HCT116 (cell line): ENCODE measurements around the gene NPDC1. TPM values are rescaled to one million over a fixed set of nuclear protein-coding genes. Genes with fewer than 3 reads are reported as not detected.

Experiments used
- ATAC-seq: fragments of 200-7000 bp; cut with Tn5 transposase; 2 replicates; pipeline ENCODE4 v1.9.1; 2020; ENCODE audit warnings: mild to moderate bottlenecking, moderate library complexity
- BruUV-seq: library from RNA; stranded (reverse); fragments of 400-500 nt; replicated peaks from 2 replicates; lab custom pipeline; 2021; lab: Mats Ljungman, UMichigan
- CTCF ChIA-PET: fragments of 300-600 bp; sonication (Branson Sonifier 250); formaldehyde crosslinking; loops from one replicate; lab custom pipeline; 2021; ENCODE audit warnings: antibody characterized with exemption; lab: Charles Lee
- POLR2A ChIA-PET: fragments of 300-600, 350-600 bp; sonication (Branson Sonifier 250); formaldehyde crosslinking; loops from one replicate; lab custom pipeline; 2021; ENCODE audit warnings: antibody characterized with exemption; lab: Charles Lee
- RAD21 ChIA-PET, 2 experiments: fragments of 300-600 bp; sonication (Branson Sonifier 250); formaldehyde crosslinking; loops; one replicate each; lab custom pipeline; 2023; ENCODE audit warnings: low total read pairs in 2 of 2; ENCODE audit not compliant: uncharacterized antibody in 2 of 2, unreplicated experiment in 2 of 2, low non-redundant PET in 1 of 2; lab: Charles Lee
- DNase-seq: peaks from one replicate; pipeline ENCODE4 v3.0.0-alpha.2; 2010; ENCODE audit warnings: low read depth, low spot score
- H2AFZ ChIP-seq: fragments of 200-600 bp; shearing (Covaris generic), sonication (generic); 2 replicates; pipeline ENCODE4 v1.6.1; 2017; ENCODE audit warnings: low read depth, mixed run types, mixed read lengths, antibody characterized with exemption, low read length; ENCODE audit not compliant: poor library complexity, severe bottlenecking
- H3K27ac ChIP-seq: 2 replicates; pipeline ENCODE4 v1.5.1; 2012; ENCODE audit warnings: low read depth, low read length
- H3K27me3 ChIP-seq: fragments of 200-600 bp; sonication (generic); 2 replicates; pipeline ENCODE4 v1.6.1; 2016; ENCODE audit warnings: mixed run types, low read length, mixed read lengths; ENCODE audit not compliant: insufficient read depth
- H3K36me3 ChIP-seq, 2 experiments: fragments of 200-500 bp in 1 of 2; fragments of 200-600 bp in 1 of 2; sonication (Bioruptor generic) in 1 of 2; sonication (generic) in 1 of 2; 2 replicates each; pipeline versions ENCODE4 v1.5.1 to v1.6.1; 2014 to 2016; ENCODE audit warnings: low read length in 2 of 2, inconsistent platforms in 1 of 2, mixed read lengths in 1 of 2, mixed run types in 1 of 2; ENCODE audit not compliant: insufficient read depth in 2 of 2, control insufficient read depth in 1 of 2
- H3K4me1 ChIP-seq, 2 experiments: fragments of 200-600 bp in 1 of 2; sonication (generic) in 1 of 2; 2 replicates each; pipeline versions ENCODE4 v1.5.1 to v1.6.1; 2012 to 2017; ENCODE audit warnings: low read length in 2 of 2, inconsistent platforms in 1 of 2, mild to moderate bottlenecking in 1 of 2, mixed read lengths in 1 of 2, mixed run types in 1 of 2, moderate library complexity in 1 of 2; ENCODE audit not compliant: insufficient read depth in 2 of 2, control insufficient read depth in 1 of 2
- H3K4me2 ChIP-seq: fragments of 200-600 bp; sonication (generic); 2 replicates; pipeline ENCODE4 v1.6.1; 2017; ENCODE audit warnings: mixed run types, low read length, mixed read lengths
- H3K4me3 ChIP-seq, 2 experiments: fragments of 200-600 bp in 1 of 2; sonication (generic) in 1 of 2; replicated peaks in 1 of 2; 2 replicates each; pipeline ENCODE4 v1.5.1; 2011 to 2016; ENCODE audit warnings: low read length in 2 of 2, control low read depth in 1 of 2, low read depth in 1 of 2, mild to moderate bottlenecking in 1 of 2, mixed read lengths in 1 of 2, mixed run types in 1 of 2
- H3K79me2 ChIP-seq: fragments of 200-600 bp; sonication (generic); 2 replicates; pipeline ENCODE4 v1.6.1; 2017; ENCODE audit warnings: mild to moderate bottlenecking, mixed run types, low read length, moderate library complexity, mixed read lengths; ENCODE audit not compliant: insufficient read depth
- H3K9ac ChIP-seq: fragments of 200-600 bp; sonication (generic); 2 replicates; pipeline ENCODE4 v1.6.1; 2016; ENCODE audit warnings: low read length, mixed read lengths
- H3K9me2 ChIP-seq: fragments of 200-600 bp; sonication (generic), shearing (Covaris generic); 2 replicates; pipeline ENCODE4 v1.6.1; 2017; ENCODE audit warnings: mixed run types, mild to moderate bottlenecking, moderate library complexity; ENCODE audit not compliant: insufficient read depth
- H3K9me3 ChIP-seq, 2 experiments: fragments of 200-500 bp in 1 of 2; fragments of 200-600 bp in 1 of 2; sonication (Bioruptor generic) in 1 of 2; sonication (generic) in 1 of 2; 2 replicates each; pipeline ENCODE4 v1.6.1; 2014 to 2017; ENCODE audit warnings: low read length in 2 of 2, mixed read lengths in 2 of 2, inconsistent platforms in 1 of 2, low read depth in 1 of 2, mild to moderate bottlenecking in 1 of 2, mixed run types in 1 of 2, moderate library complexity in 1 of 2; ENCODE audit not compliant: control insufficient read depth in 1 of 2, insufficient read depth in 1 of 2
- H4K20me1 ChIP-seq: fragments of 200-600 bp; sonication (generic), shearing (Covaris generic); 2 replicates; pipeline ENCODE4 v1.6.1; 2017; ENCODE audit warnings: mixed run types, mild to moderate bottlenecking, moderate library complexity; ENCODE audit not compliant: insufficient read depth
- CEBPB ChIP-seq: IDR thresholded peaks from 2 replicates; pipeline ENCODE4 v1.6.1; 2012; ENCODE audit warnings: low read depth
- ELF1 ChIP-seq: IDR thresholded peaks from 2 replicates; pipeline ENCODE4 v1.6.1; 2012; ENCODE audit warnings: low read depth, borderline replicate concordance
- FOSL1 ChIP-seq: IDR thresholded peaks from 2 replicates; pipeline ENCODE4 v1.6.1; 2012; ENCODE audit warnings: low read depth
- JUND ChIP-seq: IDR thresholded peaks from 2 replicates; pipeline ENCODE4 v1.6.1; 2012
- MAX ChIP-seq: IDR thresholded peaks from 2 replicates; pipeline ENCODE4 v1.6.1; 2012
- POLR2A ChIP-seq: IDR thresholded peaks from 2 replicates; pipeline ENCODE4 v1.7.0; 2011; ENCODE audit warnings: borderline replicate concordance; ENCODE audit not compliant: insufficient read depth, insufficient read length; ENCODE audit errors: extremely low read depth
- REST ChIP-seq: IDR thresholded peaks from 2 replicates; pipeline ENCODE4 v1.6.1; 2012; ENCODE audit warnings: low read depth
- SP1 ChIP-seq: IDR thresholded peaks from 2 replicates; pipeline ENCODE4 v1.6.1; 2012; ENCODE audit warnings: low read depth
- ZFX ChIP-seq: fragments of 450-650 bp; IDR thresholded peaks from 2 replicates; pipeline ENCODE4 v1.6.1; 2017
- ZNF274 ChIP-seq: fragments of 200-500 bp; sonication (Bioruptor generic); IDR thresholded peaks from 2 replicates; pipeline ENCODE4 v1.6.1; 2014; ENCODE audit warnings: mild to moderate bottlenecking, low read depth, low read length, inconsistent platforms
- intact Hi-C: fragments of 100-400 bp; cut with micrococcal nuclease; formaldehyde crosslinking; loops from 2 replicates; pipeline ENCODE4 v1.10.0; 2022
- total RNA-seq: library from RNA; stranded (reverse); gene quantifications from one replicate; pipeline ENCODE4 v1.2.1, GENCODE V29; 2021; ENCODE audit not compliant: unreplicated experiment
- TF ChIP-seq, protein P1 (sequence below): IDR thresholded peaks from 2 replicates; pipeline ENCODE4 v1.6.1; 2011; ENCODE audit warnings: mild to moderate bottlenecking, low read length, moderate library complexity; ENCODE audit not compliant: insufficient replicate concordance; ENCODE audit errors: extremely low read depth

Gene NPDC1
- total RNA-seq, 1 experiment from 2014 or later = 98.8 TPM

DNA sequence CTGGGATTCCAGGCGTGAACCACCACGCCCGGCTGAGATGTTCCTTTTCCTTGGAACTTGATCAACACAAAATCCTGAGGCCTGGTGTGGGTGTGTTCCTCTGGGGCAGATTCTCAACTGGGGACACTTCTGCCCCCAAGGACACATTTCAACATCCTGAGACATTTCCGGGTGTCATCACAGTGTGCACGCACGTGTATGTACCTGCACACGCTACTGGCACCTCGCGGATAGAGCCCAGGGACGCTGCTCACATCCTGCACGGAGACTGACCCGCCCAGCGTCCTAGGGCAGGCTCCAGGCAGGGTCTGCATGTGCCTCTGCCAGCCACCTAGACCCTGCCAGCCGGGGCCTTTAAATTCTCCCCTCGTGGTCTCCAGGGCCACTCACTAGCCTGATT lies 16.4 kb upstream of the NPDC1 start:
- no peak overlapping the region for H2AFZ ChIP-seq
- no peak overlapping the region for H3K4me3 ChIP-seq
- H3K79me2 ChIP-seq = peaks cover 19% of the 10 kb centered on the region
- POLR2A ChIA-PET = no interaction called here
- H3K4me2 ChIP-seq = no peak overlapping the region
- CTCF ChIA-PET = no interaction called here
- no peak overlapping the region for H3K27ac ChIP-seq
- DNase-seq = no peak
- RAD21 ChIA-PET = no interaction called here
- no peaks in the 10 kb centered on the region for H3K9me3 ChIP-seq
- TF ChIP-seq JUND (no peak), ZNF274 (no peak), CEBPB (no peak), ELF1 (no peak), REST (no peak), SP1 (no peak), MAX (no peak), POLR2A (no peak), ZFX (no peak), FOSL1 (no peak)
- TF ChIP-seq, protein P1, sequence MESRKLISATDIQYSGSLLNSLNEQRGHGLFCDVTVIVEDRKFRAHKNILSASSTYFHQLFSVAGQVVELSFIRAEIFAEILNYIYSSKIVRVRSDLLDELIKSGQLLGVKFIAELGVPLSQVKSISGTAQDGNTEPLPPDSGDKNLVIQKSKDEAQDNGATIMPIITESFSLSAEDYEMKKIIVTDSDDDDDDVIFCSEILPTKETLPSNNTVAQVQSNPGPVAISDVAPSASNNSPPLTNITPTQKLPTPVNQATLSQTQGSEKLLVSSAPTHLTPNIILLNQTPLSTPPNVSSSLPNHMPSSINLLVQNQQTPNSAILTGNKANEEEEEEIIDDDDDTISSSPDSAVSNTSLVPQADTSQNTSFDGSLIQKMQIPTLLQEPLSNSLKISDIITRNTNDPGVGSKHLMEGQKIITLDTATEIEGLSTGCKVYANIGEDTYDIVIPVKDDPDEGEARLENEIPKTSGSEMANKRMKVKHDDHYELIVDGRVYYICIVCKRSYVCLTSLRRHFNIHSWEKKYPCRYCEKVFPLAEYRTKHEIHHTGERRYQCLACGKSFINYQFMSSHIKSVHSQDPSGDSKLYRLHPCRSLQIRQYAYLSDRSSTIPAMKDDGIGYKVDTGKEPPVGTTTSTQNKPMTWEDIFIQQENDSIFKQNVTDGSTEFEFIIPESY = no peak
- H3K27me3 ChIP-seq = no peaks in the 10 kb centered on the region
- H3K9ac ChIP-seq = no peak overlapping the region
- BruUV-seq = TSS peak; percentile 53
- no peaks in the 10 kb centered on the region for H3K9me2 ChIP-seq
- H4K20me1 ChIP-seq = no peaks in the 10 kb centered on the region
- H3K36me3 ChIP-seq = peaks cover 2 to 8% of the 10 kb centered on the region in 2 experiments; a peak in 1 of 4 replicates
- intact Hi-C loops = no loop called here
- H3K4me1 ChIP-seq = peaks cover 5 to 18% of the 10 kb centered on the region in 2 experiments; a peak in 3 of 4 replicates
- ATAC-seq = peak; percentile 23; the same call in 1 of the 2 replicates
